Measurements from ENCODE around the gene MAGI2.

Gene MAGI2

GRCh38 chr7:78924581-78924980, 528.9 kb downstream of the MAGI2 start:
- DNase-seq (ENCODE audit: low read depth) = no peak

GRCh38 chr7:78912781-78913180, 540.7 kb downstream of the MAGI2 start:
- DNase-seq (ENCODE audit: low read depth) = no peak

- no peak for DNase-seq (ENCODE audit: low read depth)
These were observed 546.7 kb downstream of the MAGI2 start for GRCh38 chr7:78906735-78907134.

GRCh38 chr7:78905436-78905835, 548.0 kb downstream of the MAGI2 start:
- DNase-seq (ENCODE audit: low read depth) = no peak

- no peak for DNase-seq (ENCODE audit: low read depth)
These were observed 548.5 kb downstream of the MAGI2 start for GRCh38 chr7:78904983-78905382.

- no peak for DNase-seq (ENCODE audit: low read depth)
These were observed 551.9 kb downstream of the MAGI2 start for GRCh38 chr7:78901566-78901965.

GRCh38 chr7:78900806-78901205, 552.7 kb downstream of the MAGI2 start:
- DNase-seq (ENCODE audit: low read depth) = no peak

- DNase-seq (ENCODE audit: low read depth) = no peak
These were observed 558.1 kb downstream of the MAGI2 start for GRCh38 chr7:78895393-78895792.

GRCh38 chr7:78879206-78879605, 574.3 kb downstream of the MAGI2 start:
- no peak for DNase-seq (ENCODE audit: low read depth)

- DNase-seq (ENCODE audit: low read depth) = no peak
These were observed 580.4 kb downstream of the MAGI2 start for GRCh38 chr7:78873117-78873516.

GRCh38 chr7:78864339-78864738, 589.1 kb downstream of the MAGI2 start:
- no peak for DNase-seq (ENCODE audit: low read depth)

- no peak for DNase-seq (ENCODE audit: low read depth)
These were observed 590.2 kb downstream of the MAGI2 start for GRCh38 chr7:78863281-78863680.

- DNase-seq (ENCODE audit: low read depth) = no peak
These were observed 591.0 kb downstream of the MAGI2 start for GRCh38 chr7:78862411-78862900.

- DNase-seq (ENCODE audit: low read depth) = no peak
These were observed 600.5 kb downstream of the MAGI2 start for GRCh38 chr7:78852951-78853350.

GRCh38 chr7:78850093-78850740, 603.2 kb downstream of the MAGI2 start:
- no peak for DNase-seq (ENCODE audit: low read depth)

- DNase-seq (ENCODE audit: low read depth) = no peak
These were observed 608.3 kb downstream of the MAGI2 start for GRCh38 chr7:78845155-78845554.

GRCh38 chr7:78842068-78842467, 611.4 kb downstream of the MAGI2 start:
- no peak for DNase-seq (ENCODE audit: low read depth)

GRCh38 chr7:78835897-78836296, 617.6 kb downstream of the MAGI2 start:
- DNase-seq (ENCODE audit: low read depth) = no peak

- DNase-seq (ENCODE audit: low read depth) = no peak
These were observed 625.1 kb downstream of the MAGI2 start for GRCh38 chr7:78828317-78828716.

- DNase-seq (ENCODE audit: low read depth) = no peak
These were observed 649.9 kb downstream of the MAGI2 start for GRCh38 chr7:78803501-78804127.

- no peak for DNase-seq (ENCODE audit: low read depth)
These were observed 659.4 kb downstream of the MAGI2 start for GRCh38 chr7:78794101-78794500.

GRCh38 chr7:78792624-78793023, 660.8 kb downstream of the MAGI2 start:
- DNase-seq (ENCODE audit: low read depth) = no peak

- DNase-seq (ENCODE audit: low read depth) = no peak
These were observed 661.5 kb downstream of the MAGI2 start for GRCh38 chr7:78792006-78792405.

- no peak for DNase-seq (ENCODE audit: low read depth)
These were observed 665.0 kb downstream of the MAGI2 start for GRCh38 chr7:78788464-78788863.
